GM19467 (cell line): ENCODE data around the gene CDH12.

Source experiments
- ATAC-seq: cut with Tn5 transposase; IDR thresholded peaks from one replicate; pipeline ENCODE4 v1.9.1; 2021; ENCODE audit warnings: mild to moderate bottlenecking, moderate library complexity; ENCODE audit not compliant: unreplicated experiment

CDH12 gene

GRCh38 chr5:21776466-21776865 is 1076.7 kb downstream of the CDH12 start:
- no peak for ATAC-seq

GRCh38 chr5:21774801-21775200 is 1078.3 kb downstream of the CDH12 start:
- no peak for ATAC-seq

DNA sequence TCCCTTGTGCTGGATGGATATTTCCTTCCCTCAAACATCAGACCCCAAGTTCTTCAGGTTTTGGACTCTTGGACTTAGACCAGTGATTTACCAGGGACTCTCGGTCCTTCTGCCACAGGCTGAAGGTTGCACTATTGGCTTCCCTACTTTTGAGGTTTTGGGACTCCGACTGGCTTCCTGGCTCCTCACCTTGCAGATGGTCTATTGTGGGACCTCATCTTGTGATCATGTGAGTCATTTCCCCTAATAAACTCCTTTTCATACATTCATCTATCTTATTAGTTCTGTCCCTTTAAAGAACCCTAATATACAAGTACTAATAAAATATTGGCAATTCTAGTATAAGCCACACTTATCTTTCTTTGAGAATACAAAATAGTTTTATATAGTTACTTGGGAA is 1078.9 kb downstream of the CDH12 start:
- no peak for ATAC-seq

DNA sequence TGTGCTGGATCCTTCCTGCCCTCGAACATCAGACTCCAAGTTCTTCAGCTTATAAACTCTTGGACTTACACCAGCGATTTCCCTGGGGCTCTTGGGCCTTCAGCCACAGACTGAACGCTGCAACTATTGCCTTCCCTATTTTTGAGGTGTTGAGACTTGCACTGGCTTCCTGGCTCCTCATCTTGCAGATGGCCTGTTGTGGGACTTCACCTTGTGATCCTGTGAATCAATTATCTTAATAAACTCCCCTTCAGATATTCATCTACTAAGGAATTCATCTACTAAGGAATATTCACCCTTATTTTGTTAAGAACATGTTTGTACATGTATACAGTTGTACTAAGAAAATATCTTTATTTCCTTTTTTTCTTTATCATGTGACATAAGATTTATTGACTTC is 1079.7 kb downstream of the CDH12 start:
- ATAC-seq: no peak

- ATAC-seq: no peak
Observed at GRCh38 chr5:21765406-21765805, 1087.7 kb downstream of the CDH12 start.

- no peak for ATAC-seq
Observed at GRCh38 chr5:21739096-21739495, 1114.0 kb downstream of the CDH12 start.

DNA sequence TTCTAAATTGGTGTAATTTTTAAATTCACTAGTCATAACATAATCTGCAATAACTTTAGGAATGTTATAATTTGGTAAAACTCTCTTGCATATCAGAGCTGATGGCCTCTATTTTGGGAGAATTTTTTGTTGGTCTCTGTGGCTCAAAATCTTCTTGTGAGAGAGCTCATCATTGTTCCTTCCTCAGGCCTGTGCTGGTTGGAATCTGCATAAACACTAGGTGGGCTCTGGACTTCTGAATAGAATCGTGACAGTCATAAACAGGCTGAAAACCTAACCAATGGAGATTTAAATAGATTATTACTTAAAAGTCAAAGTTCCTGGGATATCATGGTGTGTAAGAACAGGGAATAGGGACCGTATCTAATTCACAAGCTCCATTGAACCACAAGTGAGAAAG is 1129.6 kb downstream of the CDH12 start:
- no peak for ATAC-seq

DNA sequence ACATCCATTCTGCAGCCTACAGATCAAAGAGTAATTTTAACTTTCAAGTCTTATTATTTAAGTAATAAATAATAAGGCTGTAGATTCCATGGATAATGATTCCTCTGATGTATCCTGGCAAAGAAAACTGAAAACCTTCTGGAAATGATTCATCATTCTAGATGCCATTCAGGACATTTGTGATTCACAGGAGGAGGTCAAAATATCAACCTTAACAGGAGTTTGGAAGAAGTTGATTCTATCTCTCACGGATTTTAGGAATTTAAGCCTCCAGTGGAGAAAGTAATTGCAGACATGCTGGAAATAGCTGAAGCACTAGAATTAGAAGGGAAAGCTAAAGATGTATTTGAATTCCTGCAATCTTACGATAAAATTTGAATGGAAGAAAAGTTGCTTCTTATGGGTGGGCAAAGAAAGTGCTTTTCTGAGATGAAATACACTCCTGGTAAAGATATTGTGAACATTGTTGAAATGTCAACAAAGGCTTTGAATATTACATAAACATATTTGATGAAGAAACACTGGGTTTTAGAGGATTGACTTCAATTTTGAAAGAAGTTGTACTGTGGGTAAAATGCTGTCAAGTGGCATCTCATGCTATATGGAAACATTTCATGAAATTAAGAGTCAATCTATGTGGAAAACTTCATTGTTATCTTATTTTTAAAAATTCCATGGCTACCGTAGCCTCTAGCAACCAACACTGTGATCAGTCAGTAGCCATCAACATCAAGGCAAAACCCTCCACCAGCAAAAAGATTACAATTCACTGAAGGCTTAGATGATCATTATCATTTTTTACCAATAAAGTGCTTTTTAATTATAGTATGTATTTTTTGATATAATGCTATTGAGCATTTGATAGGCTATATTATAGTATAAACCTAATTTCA is 1141.0 kb downstream of the CDH12 start:
- no peak for ATAC-seq

- ATAC-seq: no peak
Observed at GRCh38 chr5:21709770-21710169, 1143.4 kb downstream of the CDH12 start.

DNA sequence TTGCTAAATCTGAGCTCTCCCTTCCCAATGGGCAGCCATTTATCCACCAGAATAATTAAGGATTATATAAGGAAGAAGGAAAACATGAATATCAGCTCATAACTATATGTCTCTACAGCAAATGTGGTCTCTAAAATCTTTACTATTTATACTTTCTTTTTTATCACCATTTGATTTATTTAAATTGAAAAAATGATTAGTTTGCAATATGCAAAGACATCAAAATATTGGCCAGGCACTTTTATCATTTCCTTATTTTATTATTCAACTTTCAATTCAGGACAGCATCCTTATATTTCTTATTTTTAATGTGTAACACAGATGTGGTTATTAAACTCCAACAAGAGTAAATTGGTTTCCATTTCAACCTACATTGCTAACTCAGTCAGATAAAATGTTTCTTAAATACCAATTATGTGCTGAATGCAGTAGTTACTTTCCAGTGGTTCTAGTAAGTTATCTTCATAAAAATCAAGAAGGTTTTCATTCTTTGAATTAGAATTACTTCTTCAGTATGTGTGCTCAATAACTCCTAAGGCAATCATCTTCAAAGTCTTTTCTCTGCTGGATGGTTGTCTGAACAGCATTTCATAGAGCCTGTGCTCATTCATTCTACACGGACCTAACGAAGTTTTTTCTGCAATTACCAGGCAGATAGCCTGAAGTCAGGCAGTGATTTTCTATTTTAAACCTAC is 1148.0 kb downstream of the CDH12 start:
- ATAC-seq: no peak

DNA sequence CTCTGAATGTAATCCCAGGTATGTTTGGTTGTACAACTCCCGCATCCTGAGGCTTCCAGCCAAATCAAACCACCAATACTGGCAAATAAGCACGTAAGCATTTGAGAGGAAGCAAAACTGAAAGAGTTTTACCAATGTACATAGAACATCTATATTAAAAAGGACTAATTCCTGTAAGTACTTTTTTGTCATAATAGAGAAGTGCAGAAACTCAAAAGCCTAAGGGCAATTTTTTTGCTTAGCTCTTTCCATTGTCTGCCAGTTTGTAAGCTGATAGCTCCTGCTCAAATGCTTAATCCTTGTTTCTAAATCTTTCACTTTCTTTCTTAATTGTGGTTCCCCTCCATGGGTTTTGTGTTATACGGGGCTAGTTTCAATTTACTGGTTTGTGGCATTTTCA is 1151.8 kb downstream of the CDH12 start:
- ATAC-seq: no peak
